Measurements from ENCODE around the gene FOXP2. TPM values are rescaled to one million over a fixed set of nuclear protein-coding genes. Genes with fewer than 3 reads are reported as not detected.

FOXP2 gene
- total and polyA plus RNA-seq, 10 of the 15 experiments (the other 5 are each of a cell fraction or from before 2014, with no cell fraction given), result 0.99 to 2.5 (median 1.8) TPM

- Histone ChIP-seq H2AFZ (ENCODE audit: control insufficient read depth, low read depth, low read length) (no peak overlapping the region), H3K27me3 (replicated peaks in 1 of 2; ENCODE audit: control insufficient read depth in 2 of 2, insufficient read depth in 2 of 2, low read length in 1 of 2) (peaks cover 0 to 2% of the 10 kb centered on the region in 2 experiments; a peak in 2 of 4 replicates), H3K27ac (ENCODE audit: control insufficient read depth, insufficient read depth) (no peak overlapping the region), H4K20me1 (ENCODE audit: control insufficient read depth, insufficient read depth) (no peaks in the 10 kb centered on the region), H3K4me2 (ENCODE audit: control insufficient read depth, insufficient read depth) (no peak overlapping the region), H3K4me1 (ENCODE audit: control insufficient read depth, insufficient read depth, low read length) (no peaks in the 10 kb centered on the region), H3K4me3 (no peak overlapping the region), H3K9ac (ENCODE audit: control insufficient read depth, insufficient read depth, low read length) (no peak overlapping the region), H3K9me3 (replicated peaks; ENCODE audit: control insufficient read depth, insufficient read depth, low read length) (no peaks in the 10 kb centered on the region), H3K79me2 (ENCODE audit: control insufficient read depth, insufficient read depth, low read length) (no peaks in the 10 kb centered on the region), H3K36me3 (ENCODE audit: control insufficient read depth in 2 of 2, insufficient read depth in 2 of 2, low read length in 1 of 2) (no peaks in the 10 kb centered on the region)
- SMC1A ChIA-PET (ENCODE audit: uncharacterized antibody, unreplicated experiment), result no interaction called here
- RAD21 ChIA-PET (ENCODE audit: unreplicated experiment), result no interaction called here
- no TSS peak for BruUV-seq (replicated peaks)
- POLR2A ChIA-PET, result interaction anchor here (0.5 kb wide), 1 partner anchor 233 kb away, joined by 4 read pairs; no protein-coding TSS in a partner anchor
- intact Hi-C loops (cut with micrococcal nuclease; ENCODE audit: unreplicated experiment) (loop anchor here (5.0 to 10.0 kb wide), 2 partner anchors 325 to 382 kb away; no protein-coding TSS in a partner anchor), in situ Hi-C loops (cut with MboI) (no loop called here)
- DNase-seq (ENCODE audit: low read depth, low spot score) (no peak), FAIRE-seq (no peak), ATAC-seq (no peak)
- WGBS (ENCODE audit: insufficient coverage, insufficient replicate concordance, low lambda C conversion rate, missing lambda C conversion rate), result 0% methylated on average over 1 of the region's 1 CpG
- CTCF ChIA-PET, result interaction anchor here (1.2 kb wide), 1 partner anchor 252 kb away, joined by 3 read pairs; no protein-coding TSS in a partner anchor
- TF ChIP-seq NFYA (IDR thresholded peaks at IDR 0.05; ENCODE audit: borderline replicate concordance, low read depth, low read length) (no peak), BMI1 (IDR thresholded peaks at IDR 0.05; ENCODE audit: borderline replicate concordance) (no peak), CBX3 (IDR thresholded peaks at IDR 0.05; ENCODE audit: borderline replicate concordance, low read depth) (no peak), ZNF217 (IDR thresholded peaks at IDR 0.05) (no peak), MTA3 (IDR thresholded peaks at IDR 0.05; ENCODE audit: borderline replicate concordance, low read length) (no peak), EP300 (IDR thresholded peaks at IDR 0.05; ENCODE audit: borderline replicate concordance in 1 of 2, control insufficient read depth in 1 of 2, low read depth in 2 of 2, low read length in 2 of 2) (no peak), TCF7 (IDR thresholded peaks at IDR 0.05; ENCODE audit: borderline replicate concordance) (no peak), TARDBP (IDR thresholded peaks at IDR 0.05; ENCODE audit: borderline replicate concordance) (no peak), ZNF687 (IDR thresholded peaks at IDR 0.05) (no peak), ZNF384 (IDR thresholded peaks at IDR 0.05; ENCODE audit: borderline replicate concordance, low read depth, low read length) (no peak), ZBTB4 (CRISPR knock-in tag; IDR thresholded peaks at IDR 0.05) (no peak), RUNX3 (IDR thresholded peaks at IDR 0.05; ENCODE audit: low read length) (no peak), RAD21 (IDR thresholded peaks at IDR 0.05; ENCODE audit: insufficient read depth, low read depth, low read length) (no peak), ETV6 (conservative IDR thresholded peaks at IDR 0.05 in 1 of 2, IDR thresholded peaks at IDR 0.05 in 1 of 2; ENCODE audit: borderline replicate concordance in 1 of 2, low read depth in 1 of 2) (no peak), KLF5 (IDR thresholded peaks at IDR 0.05; ENCODE audit: partially characterized antibody) (no peak)
These were observed 4.9 kb upstream of the FOXP2 start for GRCh38 chr7:114409750-114410149.

Measured in GM12878 (cell line).